ENCODE results near the gene ZNF684.
"Not testable (repeated sequence)": the region's sequence is repeated elsewhere in the genome, so short reads cannot be mapped to it uniquely, and the experiment has no call there.

Gene ZNF684

DNA sequence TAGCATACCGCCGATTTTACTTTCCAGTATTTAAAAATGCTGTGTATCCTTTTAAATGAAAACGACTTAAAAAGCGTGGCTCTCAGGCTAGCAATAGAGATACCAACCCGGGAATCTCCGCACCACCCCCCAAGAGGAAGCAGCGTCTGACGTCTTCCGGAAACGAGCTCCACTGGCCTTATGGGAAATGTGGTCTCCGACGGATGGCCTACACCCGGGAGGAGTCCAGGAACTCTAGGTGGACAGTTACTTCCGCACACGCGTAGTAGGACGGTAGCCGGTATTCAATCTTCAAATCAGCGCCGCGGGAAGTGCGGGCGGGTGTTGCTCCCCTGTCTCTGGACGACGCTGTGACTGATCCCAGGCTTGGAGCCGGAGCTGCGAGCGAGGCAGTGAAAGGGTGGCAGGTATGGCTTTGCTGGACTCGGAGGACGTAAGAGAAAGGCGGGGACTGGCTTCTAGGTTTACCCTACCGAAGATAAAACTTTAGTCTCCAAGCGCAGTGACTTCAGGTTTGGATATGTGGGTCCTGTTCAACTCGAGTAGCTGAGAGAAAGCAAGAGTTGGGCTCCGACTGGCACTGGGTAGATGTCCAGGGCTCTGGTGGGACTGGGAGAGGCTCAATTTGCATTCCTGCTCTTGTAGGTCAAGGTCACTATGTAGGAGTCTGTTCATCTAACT, at the start of gene ZNF684:
TSS of gene ZNF684 (plus strand) at position 257 of the 681 bp plus-strand sequence. CDS start 1,530 bp downstream, outside the sequence.
- DNase-seq, result peak; percentile 87

DNA sequence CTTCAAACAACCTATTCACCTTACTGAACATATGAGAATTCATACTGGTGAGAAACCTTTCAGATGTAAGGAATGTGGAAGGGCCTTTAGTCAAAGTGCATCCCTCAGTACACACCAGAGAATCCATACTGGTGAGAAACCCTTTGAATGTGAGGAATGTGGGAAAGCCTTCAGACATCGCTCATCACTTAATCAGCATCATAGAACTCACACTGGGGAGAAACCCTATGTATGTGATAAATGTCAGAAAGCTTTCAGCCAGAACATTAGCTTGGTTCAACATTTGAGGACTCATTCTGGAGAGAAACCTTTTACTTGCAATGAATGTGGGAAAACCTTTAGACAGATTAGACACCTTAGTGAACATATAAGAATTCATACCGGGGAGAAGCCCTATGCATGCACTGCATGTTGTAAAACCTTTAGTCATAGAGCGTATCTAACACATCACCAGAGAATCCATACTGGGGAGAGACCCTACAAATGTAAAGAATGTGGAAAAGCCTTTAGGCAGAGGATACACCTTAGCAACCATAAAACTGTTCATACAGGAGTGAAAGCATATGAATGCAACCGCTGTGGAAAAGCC, 36.0 kb upstream of the ZNF684 start:
- DNase-seq, result no peak

DNA sequence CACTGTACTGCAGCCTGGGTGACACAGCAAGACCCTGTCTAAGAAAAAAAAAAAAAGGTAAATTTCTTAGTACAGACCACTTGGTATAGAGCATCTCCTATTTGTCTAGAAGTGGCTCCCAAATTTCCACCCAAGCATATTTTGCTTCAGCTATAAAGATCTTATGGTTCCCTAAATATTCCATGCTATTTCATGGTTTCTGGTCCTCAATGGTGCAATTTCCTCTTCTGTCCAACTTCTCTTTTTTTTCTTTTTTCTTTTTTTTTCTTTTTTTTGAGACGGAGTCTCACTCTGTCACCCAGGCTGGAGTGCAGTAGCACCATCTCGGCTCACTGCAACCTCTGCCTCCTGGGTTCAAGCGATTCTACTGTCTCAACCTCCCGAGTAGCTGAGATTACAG, 28.8 kb upstream of the ZNF684 start:
- not testable (repeated sequence) for DNase-seq

DNA sequence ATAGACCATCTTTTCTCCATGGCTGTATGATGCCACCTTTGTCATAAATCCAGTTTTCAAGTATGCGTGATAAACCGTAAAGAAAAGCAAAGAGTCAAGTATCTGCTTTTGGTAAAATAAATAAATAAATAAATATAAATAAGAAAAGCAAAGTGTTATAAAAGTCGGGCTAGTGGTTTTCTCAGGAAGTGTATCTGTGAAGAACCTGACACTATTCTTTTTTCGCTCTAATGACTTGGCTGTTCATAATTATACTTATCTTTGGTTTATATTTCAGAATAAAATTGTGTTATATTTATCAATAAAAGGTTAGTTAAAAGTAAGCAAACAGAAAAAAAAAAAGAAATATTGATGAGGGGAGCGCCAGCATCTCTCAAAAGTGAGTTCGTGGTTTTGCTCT, 23.5 kb upstream of the ZNF684 start:
- DNase-seq, result no peak

DNA sequence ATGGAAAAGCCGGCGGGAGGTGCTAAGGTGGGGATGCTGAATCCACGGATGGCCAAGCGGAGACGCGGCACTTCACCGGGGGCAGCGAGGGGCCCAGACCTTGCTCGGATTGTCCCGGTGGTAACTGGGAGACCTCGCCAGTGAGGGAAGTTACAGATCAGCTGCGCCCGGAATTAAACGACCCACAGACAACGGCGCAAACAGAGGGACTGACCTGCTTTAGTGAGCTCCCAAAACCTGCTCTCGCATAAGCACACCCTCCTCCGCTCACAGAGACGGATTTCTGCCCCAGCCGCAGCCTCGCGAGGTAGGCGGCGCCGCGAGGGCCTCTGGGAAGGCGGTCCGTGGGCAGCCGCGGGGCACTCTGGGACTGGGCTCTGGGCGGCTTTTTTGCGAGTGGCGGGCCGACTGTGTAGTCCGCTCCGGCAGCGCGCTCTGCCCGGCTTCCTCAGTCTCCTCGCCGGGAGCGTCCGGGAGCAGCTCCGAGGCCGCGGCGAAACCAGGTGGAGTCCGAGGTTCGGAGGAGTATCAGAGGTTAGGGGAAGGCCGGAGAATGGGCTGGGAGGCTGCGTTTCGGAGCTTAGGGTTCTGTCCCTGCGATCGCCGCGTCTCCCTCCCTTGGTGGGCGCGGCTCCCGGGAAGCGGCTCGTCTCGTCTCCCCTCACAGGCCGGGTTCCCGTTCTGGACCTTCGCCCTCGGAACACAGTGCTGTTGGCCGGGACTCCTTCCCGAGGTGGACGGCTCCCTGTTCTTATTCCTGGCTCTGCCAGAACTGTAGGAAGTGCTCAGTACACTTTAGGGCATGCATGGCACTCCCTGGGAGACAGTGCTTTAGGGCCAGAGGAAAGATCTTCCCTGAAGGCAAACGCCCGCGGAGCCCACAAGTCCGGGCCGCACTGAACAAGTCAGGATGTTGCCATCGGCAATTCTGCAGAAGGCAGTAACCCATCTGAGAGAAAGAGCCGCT, 22.8 kb upstream of the ZNF684 start, which contains the start of gene EXO5:
TSS of gene EXO5 (plus strand) at position 393 of the 967 bp plus-strand sequence. CDS start 5,778 bp downstream, outside the sequence.
- DNase-seq, result peak; percentile 92

DNA sequence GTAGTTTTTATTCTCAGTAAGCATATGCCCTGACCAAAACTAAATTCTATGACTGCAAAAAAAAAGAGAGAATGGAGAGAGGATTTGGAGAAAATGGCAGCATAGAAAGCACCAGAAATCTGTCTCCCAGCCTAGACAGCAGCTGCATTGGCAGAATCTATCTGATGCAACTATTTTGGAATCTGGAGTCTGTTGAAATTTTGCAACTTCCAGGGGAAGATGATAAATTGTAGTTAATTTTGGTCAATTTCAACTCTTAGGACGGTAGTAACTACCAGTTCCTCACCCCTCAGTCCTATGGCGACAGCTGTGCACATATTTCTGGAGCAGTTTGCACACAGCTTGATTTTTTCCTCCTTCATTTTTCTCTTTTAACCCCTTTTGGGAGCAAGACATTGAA, 11.9 kb upstream of the ZNF684 start:
- DNase-seq, result no peak

DNA sequence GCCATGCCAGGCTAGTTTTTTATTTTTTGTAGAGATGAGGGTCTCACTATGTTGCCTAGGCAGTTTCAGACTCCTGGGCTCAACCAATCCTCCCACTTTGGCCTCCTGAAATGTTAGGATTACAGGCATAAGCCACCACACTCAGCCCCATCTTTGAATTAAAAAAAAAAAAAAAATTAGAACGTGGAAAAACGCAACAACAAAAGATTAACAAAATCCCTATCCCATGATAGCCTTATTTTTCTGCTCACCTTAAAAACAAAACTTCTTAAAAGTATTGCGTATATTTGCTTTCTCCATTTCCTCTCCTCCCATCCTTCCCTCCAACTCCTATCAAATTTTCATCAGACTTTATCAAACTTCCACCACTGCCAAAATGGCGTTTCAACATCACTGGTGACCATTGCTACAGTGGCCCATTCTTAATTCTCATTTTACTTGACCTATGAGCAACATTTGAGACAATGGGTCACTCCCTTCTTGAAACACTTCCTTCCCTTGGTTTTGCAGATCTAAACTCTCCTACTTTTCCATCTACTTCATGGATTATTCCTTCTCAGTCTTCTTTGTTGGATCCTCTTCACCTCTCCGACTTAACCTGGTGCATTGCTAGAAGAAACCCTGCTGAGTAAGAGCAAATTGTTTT, 579 bp upstream of the ZNF684 start:
- DNase-seq, result no peak

DNA sequence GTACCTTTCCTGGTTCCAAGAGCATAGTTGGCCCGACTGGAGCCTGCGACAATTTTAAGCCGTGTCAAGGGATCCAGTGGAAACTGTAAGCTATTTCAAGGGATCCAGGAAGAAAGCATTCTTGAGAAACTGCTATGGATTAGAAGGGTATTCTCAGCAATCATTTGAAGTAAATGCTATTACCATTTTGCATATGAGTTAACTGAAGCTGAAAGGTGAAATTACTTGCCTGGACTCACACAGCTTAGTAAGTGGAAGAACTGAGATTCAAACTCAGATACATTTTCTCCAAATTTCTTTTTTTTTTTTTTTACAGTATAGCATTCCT, 589 bp downstream of the ZNF684 start:
- DNase-seq, result no peak

DNA sequence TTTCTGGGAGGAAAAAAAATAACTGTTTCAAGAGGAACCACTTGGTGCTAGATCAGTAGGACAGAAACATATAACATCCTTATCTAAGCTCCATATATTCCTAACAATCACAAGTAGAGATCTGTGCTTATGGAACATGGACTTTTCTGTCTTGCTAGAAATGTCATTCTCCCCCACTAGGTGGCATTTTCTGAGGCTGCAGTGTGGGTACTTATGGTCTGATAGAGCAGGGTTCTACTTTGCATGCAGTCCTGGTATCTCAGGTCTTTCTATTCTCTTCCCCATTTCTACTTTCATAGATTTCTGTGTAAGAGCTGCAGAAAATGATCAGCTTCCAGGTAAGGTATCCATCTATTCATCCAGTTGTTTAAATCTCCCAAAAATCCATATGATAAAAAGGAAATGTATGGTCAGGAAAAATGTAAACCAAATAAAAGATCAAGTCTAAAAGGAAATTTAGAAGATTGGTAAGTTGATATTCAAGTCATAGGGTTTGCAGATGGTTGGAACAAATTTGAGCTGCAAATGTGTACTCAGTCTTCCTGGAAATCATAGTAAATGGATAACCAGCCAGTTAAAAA, 1.5 kb downstream of the ZNF684 start:
- peak; percentile 52 for DNase-seq

DNA sequence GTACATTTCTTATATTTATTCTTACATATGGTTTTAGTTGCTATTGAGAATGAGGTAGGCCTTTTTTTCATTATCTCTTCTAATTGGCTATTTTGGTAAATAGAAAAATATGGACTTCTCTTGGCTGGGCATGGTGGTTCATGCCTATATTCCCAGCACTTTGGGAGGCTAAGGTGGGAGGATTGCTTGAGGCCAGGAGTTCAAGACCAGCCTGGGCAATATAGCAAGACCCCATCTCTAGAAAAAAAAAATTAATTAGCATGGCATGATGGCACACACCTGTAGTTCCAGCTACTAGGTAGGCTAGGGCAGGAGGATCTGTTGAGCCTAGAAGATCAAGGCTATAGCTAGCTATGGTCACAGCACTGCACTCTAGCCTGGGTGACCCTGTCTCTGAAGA, 3.2 kb downstream of the ZNF684 start:
- no peak for DNase-seq

DNA sequence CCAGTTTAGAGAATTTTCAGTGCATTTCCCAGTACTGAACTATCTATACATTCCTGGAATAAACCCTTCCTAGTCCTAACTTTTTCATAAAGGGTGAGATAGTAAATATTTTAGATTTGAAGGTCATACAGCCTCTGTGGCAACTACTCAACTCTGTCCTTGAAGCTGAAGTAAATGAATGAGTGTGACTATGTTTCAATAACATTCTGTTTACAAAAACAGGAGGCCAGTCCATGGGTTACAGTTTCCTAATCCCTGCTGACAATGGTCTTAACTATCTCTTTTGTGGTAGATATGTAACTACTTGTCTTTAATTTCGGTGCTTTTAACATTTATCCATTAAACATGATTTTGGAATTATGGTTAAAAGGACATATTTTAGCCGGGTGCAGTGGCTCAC, 4.3 kb downstream of the ZNF684 start:
- DNase-seq, result no peak

DNA sequence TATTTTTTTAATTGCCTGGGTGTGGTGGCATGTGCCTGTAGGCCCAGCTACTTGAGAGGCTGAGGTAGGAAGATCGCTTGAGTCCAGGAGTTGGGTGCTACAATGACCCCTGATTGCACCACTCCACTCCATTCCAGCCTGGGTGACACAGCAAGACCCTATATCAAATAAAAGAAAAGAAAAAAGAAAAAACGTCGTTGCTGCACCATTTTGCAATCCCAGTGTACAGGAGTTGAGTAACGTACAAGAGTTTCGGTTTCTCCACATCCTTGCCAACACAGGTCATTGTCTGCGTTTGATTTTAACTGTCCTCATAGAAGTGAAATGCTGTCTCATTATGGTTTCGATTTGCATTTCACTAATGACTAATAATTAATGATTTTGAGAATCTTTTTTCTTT, 7.9 kb downstream of the ZNF684 start:
- no peak for DNase-seq

DNA sequence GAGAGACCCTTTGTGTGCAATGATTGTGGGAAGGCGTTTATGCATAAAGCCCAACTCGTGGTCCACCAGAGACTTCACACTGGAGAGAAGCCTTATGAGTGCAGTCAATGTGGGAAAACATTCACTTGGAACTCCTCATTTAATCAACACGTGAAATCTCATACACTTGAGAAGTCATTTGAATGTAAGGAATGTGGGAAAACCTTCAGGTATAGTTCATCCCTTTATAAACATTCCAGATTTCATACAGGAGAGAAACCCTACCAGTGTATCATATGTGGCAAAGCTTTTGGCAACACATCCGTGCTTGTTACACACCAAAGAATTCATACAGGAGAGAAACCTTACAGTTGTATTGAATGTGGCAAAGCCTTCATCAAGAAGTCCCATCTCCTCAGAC, 15.5 kb downstream of the ZNF684 start:
- DNase-seq, result no peak

DNA sequence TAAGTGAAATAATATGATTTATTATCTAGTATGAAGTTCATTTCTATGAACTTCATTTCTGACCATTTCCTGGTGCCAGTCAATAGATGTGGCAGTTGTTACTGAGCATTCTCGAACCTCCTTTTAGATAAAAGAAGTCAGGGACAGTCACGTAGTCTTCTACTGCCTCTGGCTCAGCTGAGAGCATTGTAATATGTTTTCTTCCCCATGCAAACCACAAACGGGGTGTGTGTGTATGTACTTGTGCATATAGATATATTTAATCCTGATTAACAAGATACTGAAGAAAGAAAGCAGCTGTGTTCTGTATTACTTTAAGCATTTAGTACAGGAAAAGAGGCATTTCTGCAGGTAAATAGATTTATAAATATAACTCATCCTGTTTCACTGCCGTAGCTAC, 21.6 kb downstream of the ZNF684 start:
- DNase-seq, result no peak

DNA sequence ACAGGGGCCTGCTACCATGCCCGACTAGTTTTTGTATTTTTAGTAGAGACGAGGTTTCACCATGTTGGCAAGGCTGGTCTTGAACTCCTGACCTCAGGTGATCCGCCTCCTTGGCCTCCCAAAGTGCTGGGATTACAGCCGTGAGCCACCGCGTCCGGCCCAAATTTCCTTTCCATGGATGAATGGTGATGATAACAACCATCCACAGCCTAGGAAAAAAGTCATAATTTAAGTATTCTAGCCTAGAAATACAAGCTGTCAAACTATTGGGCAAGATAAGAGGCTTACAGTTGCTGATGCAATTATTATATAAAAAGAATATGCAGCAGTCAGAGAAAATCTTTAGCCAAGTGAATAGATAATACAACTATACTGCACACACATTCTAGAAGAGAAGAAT, 23.4 kb downstream of the ZNF684 start:
- not testable (repeated sequence) for DNase-seq

DNA sequence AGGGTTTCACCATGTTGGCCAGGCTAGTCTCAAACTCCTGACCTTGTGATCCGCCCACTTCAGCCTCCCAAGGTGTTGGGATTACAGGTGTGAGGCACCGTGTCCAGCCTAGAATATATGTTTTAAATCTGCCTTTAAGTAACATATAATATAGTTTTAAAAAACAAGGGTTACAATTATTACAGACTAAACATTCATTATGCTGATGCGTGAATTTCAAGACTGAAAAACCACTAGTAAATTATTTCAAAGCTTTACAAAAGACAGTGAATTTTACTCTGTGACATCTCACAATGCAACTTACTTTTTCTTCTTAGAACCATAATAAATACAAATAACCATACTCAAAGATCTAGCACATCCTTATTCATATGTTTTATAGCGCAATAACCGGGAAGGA, 24.7 kb downstream of the ZNF684 start:
- no peak for DNase-seq

DNA sequence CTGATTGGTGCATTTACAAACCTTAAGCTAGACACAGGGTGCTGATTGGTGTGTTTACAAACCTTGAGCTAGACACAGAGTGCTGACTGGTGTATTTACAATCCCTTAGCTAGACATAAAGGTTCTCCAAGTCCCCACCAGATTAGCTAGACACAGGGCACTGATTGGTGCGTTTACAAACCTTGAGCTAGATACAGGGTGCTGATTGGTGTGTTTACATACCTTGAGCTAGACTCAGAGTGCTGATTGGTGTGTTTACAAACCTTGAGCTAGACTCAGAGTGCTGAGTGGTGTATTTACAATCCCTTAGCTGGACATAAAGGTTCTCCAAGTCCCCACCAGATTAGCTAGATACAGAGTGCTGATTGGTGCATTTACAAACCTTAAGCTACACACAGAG, 26.8 kb downstream of the ZNF684 start:
- not testable (repeated sequence) for DNase-seq

DNA sequence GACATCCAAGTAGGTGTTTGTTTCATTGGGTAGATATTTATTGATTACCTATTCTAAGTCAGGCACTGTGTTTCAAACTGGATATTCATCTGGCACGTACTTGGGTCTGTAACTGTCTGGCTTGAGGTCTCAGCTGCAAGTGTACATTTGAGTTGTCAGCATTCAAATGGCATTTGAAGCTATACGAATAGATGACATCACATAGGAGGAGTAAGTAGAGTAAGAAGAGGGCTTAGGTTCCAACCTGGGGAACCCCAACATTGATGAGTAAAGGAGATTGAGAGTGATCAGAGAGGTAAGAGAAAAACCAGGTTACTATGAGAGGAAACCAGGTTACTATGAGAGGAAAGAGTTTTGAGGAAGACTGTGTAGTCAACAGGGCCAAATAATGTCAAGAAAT, 30.7 kb downstream of the ZNF684 start:
- DNase-seq, result no peak

DNA sequence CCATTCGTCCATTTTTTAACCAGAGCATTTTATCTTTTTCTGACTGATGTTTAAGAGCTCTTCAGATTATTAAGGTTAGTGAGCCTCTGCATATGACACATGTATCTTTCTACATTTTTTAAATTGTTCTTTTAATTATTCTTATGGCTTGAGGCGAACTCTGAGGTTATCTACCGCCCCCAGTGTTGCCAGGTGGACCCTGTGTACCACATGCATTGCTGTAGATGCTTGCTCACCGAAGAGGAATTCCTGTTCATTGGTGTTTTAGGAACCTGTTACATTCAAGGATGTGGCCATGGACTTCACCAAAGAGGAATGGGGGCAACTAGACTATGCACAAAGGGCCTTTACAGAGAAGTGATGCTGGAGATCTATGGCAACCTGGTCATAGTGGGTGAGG, 31.8 kb downstream of the ZNF684 start:
- DNase-seq, result no peak

DNA sequence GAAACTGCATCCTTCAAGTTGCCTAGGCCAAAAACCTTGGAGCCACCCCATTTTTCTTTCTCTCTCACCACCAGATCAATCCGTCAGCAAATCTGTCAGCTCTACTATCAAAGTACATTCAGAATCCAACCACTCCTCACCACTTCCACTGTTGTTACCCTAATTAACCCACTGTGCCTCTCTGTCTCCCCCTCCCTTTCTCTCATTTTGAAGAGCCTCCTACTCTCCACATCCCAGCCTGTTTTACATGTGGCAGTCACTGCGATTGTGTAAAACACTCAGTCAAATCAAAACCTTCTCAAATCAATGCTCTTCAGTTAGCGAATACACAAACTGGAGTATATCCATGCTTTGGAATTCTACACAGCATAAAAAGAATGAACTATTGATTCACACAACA, 33.1 kb downstream of the ZNF684 start:
- DNase-seq, result no peak

DNA sequence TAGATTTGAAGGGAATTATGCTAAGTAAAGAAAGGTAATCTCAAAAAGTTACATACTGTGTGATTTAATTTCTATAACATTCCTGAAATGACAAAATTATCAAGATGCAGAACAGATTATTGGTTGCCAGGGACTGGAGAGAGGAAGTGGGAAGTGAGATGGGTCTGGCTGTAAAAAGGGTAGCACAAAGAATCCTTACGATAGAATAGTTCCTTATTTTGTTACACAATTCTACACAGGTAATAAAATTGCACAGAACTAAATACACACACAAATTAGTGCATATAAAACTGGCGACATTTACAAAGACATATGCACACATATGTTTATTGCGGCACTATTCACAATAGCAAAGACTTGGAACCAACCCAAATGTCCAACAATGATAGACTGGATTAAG, 33.5 kb downstream of the ZNF684 start:
- no peak for DNase-seq

DNA sequence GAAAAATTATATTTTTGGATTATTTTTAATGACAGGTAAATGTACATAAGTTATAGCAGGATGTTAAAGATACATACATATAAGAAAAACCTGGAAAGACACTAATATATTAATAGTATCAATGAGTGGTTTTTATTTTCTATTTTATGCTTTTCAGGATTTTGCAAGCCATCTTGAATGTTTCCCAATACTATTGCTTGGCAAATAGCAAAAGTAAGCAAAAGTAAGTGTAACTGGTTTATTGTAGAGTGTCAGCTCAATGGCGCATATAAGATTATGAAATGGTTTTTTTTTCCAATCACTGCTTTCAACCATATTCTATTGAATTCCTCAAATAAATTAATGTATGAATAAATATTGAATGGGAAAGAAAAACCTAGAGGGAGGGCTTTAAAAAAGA, 36.4 kb downstream of the ZNF684 start:
- DNase-seq, result no peak

DNA sequence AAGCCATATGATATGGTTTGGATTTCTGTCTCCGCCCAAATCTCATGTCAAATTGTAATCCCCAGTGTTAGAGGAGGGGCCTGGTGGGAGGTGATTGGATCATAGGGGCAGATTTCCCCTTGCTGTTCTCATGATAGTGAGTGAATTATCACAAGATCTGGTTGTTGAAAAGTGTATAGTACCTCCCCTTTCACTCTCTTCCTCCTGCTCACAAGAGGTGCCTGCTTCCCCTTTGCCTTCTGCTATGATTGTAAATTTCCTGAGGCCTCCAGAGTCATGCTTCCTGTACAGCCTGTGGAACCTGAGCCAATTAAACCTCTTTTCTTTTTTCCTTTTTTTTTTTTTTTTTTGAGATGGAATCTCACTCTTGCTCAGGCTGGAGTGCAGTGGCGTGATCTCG, 43.4 kb downstream of the ZNF684 start:
- not testable (repeated sequence) for DNase-seq
